Islet precursor cell (in vitro differentiated cells): ENCODE data around the gene EXOC3L4.
"Not testable (repeated sequence)": the region's sequence is repeated elsewhere in the genome, so short reads cannot be mapped to it uniquely, and the experiment has no call there.

Experiments used
- DNase-seq: peaks from one replicate; pipeline ENCODE4 v3.0.0-alpha.2; 2018

EXOC3L4 gene

DNA sequence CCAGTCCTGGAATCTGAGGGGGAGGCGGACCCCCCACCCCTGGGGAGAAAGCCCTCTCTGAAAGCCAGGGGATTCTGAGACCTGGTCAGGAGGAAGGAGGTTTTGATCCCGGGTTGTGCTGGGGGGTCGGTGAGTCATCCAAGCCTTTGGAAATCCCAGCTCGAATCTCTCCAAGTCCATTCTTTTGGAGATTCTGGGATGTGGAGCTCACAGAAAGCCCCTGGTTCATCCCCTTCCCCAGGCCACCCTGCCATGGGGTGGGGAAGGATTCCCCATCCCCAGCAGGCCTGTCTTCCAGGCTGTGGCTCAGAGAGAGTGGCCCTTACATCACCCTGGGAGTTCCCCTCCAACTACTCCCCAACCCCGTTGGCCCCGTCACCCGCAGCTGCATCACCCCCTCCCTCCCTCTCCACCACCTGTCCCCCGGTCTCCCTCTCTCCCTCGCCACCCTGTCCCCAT is 14.3 kb downstream of the EXOC3L4 start:
- DNase-seq, result no peak

DNA sequence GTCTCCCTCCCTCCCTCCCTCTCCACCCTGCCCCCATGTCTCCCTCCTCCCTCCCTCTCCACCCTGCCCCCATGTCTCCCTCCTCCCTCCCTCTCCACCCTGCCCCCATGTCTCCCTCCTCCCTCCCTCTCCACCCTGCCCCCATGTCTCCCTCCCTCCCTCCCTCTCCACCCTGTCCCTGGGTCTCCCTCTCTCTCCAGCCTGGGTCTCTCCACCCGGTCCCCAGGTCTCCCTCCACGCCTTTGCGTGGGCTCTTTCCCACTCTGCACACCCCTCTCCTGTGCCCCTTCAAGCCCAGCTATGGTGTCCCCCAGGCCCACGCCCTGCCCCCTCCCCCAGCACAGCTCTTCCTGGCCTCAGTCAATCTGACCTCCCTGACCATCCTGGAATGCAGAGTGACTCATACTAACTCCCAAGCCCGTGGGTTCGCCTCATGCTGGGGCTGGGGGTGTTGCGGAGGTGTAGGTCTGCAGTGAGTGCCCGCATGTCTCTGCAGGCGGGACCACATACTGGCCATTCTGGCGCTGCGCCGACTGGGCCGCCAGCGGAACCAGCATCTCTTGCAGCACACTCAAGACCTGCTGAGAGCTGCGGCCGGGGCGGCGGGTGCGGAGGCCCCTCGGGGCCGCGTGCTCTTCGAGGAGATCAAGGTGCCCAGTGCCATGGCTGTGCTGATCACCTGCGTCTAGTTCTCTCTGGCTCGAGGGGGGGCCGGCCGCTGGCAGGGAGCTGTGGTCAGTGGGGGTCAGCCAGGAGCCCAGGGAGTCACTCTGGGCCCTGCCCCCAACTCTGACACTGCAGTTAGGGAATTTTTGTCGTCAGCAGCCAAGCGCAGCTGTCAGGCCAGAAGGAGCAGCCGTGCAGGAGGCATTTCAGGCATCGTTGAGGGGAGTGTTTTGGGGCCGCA is 15.3 kb downstream of the EXOC3L4 start:
- peak; percentile 96 for DNase-seq

DNA sequence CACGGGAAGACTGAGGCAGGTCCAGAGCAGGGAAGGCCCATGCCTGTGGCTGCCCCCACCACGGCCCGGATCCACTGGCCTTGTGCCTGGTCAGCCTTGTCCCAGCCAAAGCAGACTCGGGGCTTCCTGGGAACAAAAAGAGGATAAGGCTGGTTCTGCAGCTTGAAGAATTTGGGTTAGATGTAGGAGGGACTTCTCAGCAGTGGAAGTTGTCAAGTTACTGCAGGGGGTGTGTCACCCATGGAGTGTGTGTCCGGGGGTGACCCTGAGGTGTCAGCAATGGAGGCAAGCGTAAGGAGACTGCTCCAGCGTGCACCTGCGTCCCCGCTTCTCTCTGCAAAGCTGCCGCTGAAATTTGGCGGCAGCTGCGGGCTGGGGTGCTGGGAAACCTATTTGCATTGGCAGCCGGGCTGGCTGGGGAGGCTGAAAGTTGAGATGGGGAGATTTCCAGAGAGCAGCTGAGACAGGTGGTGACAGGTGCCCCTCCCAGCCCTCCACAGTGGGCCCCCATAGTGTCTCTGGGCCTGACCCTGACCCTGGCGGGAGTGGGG is 16.2 kb downstream of the EXOC3L4 start:
- DNase-seq, result no peak

DNA sequence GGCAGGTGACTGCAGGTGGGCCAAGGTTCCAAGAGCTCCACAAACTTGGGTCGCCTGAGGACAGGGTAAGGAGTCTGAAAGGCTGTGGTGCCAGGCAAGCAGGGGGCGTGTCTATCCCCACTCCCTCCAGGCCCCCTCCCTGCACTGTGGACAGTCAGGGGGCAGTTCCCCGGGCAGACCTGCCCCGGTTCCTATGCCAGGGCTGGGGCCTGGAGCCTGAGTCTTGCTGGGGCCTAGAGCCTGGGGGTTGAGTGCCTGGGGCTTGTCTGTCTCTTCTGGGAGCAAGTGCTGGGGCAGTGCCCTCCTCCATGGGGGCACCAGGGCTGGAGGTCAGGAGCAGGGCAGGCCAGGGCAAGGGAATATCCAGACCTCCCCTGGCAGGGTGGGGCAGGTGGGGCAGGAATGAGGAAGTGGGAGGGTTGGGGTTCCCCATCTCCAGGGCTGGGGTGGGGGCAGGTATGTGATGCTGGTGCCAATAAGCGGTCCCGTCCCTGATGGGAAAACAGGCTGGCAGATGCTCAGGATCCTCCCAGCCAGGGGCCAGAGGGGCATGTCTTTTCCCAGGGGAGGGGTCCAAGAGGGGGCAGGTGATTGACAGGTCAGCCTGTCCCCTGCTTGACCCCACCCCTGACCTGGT is 16.8 kb downstream of the EXOC3L4 start:
- no peak for DNase-seq

DNA sequence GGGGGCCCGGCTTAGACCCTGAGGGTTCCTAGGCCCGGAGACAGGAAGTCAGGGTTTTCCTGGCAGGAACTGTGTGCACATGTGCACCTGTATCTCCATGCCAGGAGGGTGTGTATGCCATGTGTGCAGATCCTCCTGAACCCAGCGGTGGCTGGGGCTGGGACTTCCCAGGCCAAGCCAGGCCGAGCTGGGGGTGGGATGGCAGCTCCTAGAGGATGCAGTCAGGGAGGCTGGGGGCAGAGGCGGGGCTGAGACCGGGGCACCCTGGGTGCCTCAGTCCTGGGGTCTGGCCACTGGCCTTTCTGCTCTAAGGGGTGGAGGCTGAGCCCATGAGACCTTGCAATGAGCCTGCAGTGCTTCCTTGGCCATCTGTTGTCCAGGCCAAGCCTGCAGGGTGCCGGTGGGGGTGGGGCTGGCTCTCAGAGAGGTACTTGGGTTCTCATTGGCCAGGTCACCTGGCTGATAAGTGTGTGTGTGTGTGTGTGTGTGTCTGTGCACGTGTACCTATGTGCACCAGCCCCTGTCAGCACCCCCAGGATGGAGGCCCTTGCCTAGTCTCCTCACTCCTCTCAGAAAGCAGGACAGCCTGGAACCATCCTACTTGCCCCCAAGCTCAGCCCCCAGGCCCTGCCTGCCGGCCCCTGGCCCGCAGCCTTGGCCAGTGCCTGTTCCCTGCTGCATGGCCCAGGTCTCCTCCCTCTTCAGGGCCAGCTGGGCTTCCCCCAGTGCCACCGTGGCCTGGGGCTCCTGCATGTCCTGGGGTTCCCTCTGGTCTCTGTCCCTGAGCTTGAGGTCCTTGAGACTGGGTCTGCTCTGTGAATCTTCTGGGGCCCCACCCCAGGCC is 18.1 kb downstream of the EXOC3L4 start:
- no peak for DNase-seq

DNA sequence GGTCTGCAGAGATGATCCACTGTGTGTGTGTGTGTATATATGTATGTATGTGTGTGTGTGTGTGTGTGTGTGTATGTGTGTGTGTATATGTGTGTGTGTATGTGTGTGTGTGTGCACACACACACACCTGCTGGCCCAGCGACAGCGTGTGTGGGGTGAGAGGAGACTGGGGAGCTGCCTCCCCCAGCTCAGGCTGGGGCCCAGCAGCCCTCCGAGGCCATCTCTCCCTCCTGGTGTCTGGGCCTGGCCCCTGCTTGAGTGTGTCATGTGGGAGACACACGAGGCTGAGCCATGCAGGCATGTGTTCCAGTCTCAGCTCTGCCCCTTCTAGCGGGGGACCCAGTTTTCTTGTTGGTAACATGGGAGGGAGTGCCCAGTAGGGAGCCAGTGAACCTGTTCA is 18.8 kb downstream of the EXOC3L4 start:
- no peak for DNase-seq

DNA sequence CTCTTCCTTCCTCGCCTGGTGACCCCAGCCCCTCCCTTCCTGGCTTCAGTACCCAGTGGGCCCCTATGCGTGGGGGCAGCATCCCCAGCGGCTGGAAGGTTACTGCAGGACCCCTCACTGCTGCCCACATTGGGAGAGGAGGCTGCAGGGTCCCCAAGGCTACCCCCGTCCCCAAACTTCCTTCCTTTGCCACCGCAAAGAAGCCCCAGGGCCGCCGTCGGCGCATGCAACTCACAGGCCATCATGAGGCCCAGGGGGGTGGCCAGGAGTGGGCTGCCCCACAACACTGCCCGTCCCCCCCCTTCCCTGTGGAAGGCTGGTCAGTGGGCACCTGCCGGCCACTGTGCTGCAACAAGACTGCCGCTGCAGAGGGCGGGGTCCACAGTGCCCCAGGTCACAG is 19.2 kb downstream of the EXOC3L4 start:
- DNase-seq, result no peak

DNA sequence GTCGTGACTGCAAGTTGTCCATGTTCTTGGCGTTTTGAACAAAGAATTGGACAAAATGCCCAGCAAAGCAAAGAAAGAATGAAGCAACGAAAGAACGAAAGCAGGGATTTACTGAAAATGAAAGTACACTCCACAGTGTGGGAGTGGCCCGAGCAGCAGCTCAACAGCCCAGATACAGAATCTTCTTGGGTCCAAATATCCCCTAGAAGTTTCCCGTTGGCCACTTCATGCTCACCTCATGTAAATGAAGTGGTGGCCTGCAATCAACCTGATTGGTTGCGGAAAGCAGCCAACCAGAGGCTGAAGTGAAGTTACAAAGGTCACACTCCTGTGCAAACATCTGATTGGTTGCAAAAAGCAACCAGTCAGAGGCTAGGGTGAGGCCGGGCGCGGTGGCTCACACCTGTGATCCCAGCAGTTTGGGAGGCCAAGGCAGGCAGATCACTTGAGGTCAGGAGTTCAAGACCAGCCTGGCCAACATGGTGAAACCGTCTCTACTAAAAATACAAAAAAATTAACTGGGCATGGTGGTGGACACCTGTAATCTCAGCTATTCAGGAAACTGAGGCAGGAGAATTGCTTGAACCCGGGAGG is 20.7 kb downstream of the EXOC3L4 start:
- DNase-seq, result not testable (repeated sequence)

DNA sequence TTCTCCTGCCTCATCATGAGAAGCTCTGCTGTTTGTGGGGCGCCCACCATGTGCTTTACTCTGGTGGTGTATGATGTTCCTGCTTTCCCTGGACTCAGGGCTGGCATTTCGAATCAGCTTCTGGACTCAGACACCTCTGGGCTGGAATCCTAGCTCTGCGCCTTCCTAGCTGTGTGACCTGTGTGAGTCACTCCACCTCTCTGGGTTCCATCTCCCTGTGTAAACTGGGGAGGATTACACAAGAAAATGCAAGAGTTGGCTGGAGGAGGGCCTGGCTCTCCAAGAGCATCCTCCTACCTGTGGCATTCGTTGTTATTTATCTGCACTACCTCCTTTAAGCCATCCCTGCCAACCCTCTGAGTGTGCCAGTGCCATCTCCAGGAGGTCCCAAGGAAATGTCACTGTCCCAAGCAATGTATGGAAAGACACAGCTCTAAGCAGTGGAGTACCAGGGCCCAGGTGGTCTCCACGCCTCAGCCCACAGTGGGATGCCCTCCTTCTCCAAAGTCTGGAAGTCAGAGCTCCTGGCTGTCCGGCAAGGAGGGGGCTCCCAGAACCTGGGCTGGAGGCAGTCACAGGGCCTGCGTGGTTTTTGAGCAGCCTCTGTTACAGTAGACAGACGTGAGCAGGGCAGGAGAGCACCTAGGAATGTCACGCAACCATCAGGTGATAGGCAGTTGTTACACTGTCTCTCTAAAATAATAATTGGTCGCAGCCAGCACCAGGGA is 21.5 kb downstream of the EXOC3L4 start:
- DNase-seq, result no peak

DNA sequence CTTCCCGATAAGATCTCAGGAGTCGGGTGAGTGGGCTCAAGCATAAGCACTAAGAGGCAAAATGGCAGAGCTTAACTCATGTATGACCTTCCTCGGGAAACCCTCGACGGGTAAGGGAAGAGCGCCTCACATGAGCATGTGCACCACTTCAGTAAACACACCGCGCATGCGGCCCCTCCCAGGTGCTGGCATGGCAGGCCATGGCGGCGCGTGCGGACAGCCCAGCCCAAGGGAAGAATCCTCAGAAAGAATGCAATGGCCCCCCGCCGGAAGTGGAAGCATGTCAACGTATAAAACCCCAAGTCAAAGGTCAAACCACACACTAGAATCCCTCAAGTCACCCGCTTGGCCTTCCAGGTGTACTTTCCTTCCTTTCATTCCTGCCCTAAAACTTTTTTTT is 22.1 kb downstream of the EXOC3L4 start:
- DNase-seq, result no peak

DNA sequence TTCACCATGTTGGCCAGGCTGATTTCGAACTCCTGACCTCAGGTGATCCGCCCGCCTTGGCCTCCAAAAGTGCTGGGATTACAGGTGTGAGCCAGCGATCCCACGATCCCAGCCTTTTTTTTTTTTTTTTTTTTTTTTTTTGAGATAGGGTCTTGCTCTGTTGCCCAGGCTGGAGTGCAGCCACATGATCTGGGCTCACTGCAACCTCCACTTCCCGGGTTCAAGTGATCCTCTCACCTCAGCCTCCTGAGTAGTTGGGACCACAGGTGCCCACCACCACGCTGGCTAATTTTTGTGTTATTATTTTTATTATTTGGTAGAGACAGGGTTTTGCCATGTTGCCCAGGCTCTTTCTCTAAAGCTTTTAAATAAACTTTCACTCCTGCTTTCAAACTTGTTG is 23.0 kb downstream of the EXOC3L4 start:
- DNase-seq, result not testable (repeated sequence)

DNA sequence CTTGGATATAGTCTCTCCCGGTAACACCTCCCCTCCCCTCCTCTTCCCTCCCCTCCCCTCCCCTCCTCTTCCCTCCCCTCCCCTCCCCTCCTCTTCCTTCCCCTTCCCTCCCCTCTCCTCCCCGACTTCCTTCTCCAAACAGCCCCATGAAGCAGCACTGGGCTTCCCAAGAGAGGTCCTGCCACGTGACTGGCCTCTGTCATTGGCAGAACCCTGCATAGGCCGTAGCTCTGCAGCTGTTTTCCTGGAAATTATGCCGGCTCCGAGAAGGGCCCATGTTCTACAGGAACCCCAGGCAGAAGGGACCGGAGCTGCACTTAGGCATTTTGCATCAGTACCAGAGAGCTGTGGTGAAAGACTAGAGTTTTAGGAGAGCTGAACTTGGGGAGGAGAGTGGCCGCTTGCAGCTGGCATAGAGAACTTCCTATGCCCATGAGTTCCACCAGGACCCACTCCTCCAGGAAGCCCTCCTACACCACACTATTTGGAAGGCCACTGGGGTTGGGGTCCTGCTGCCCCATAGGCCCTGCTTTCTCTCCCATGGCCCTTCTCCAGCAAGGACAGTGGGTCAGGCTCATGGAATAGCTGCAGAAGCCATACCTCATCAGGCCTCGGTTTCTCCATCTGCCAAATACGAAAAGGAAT is 23.6 kb downstream of the EXOC3L4 start:
- DNase-seq, result no peak

DNA sequence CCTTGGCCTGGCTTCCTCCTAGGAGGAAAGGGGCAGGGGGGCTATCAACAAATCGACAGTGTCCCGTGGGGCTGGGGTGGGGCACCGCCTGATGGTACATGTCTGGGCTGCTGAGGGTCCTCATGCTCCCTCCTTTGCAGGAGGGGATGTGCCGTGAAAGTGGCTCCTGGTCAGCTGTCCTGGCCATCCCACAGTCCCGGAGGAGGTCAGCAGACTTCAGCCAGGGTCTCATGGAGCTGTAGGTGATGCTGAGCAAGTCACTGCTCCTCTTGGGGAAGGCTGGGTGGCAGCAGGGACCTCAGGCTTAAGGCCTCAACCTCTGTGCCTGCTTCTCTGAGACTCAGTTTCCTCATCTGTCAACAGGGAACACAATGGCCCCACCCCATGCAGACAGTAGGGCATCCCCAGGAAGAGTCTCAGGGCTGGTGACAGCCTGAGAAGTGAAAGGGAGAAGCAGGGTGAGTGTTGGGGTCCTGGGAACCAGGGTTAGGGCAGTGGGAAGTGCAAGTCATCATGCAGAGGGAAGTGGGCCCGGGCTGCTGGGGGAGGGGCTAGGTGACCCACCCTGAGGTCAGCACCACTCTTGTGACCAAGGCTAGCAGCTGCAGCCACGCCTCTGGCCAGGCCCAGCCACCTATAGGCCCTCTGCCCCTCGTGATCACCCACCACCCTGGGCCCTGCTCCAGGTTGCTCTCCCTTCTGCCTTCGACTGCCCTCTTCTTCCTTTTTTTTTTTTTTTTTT is 24.3 kb downstream of the EXOC3L4 start:
- DNase-seq, result no peak

DNA sequence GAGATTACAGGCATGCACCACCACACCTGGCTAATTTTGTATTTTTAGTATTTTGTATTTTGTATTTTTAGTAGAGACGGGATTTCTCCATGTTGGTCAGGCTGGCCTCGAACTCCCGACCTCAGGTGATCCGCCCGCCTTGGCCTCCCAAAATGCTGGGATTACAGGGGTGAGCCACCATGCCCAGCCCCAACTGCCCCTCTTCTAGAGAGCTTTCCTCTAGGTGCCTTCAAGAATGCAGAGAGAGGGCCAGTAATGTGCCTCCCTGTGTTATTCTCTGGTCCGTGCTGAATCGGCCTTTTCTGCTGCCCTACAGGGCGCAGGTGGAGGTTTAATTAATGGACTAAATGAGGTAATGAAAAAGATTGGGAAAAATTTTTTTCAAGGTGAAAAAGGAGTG is 25.0 kb downstream of the EXOC3L4 start:
- DNase-seq, result not testable (repeated sequence)

DNA sequence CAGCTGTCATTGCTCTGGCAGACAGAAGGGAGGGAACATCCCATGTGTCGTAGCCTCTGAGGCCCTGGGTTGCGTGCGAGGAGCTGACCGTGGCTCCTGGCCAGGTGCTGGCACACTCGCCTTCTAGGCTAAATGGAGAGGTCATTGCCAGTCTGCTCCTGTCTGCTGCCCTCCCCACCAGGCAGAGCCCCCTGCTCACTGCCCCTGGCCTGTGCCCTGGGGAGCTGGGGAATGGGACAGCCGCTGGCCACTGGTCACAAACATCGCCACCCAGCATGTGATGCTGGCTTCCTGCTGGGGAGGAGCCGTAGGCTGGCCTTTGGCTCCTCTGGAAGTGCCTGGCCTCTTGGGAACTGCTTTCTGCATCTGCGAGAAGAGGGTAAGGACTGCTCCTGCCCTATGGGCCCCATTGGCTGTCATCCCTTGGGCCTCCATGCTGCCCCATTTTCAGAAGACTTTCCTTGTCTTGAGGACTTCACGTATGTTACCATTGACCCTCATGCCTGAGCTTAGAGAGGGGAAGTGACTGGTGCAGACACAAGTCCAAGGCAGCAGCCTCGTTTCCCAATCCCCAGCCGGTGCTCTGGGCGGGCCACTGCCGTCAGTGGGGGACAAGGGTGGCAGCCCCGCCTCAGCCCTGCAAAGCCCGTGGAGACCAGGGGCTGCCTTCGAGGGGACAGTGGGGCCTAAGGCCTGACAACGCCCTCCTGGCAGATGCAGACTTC is 26.8 kb downstream of the EXOC3L4 start:
- DNase-seq, result peak; percentile 73

DNA sequence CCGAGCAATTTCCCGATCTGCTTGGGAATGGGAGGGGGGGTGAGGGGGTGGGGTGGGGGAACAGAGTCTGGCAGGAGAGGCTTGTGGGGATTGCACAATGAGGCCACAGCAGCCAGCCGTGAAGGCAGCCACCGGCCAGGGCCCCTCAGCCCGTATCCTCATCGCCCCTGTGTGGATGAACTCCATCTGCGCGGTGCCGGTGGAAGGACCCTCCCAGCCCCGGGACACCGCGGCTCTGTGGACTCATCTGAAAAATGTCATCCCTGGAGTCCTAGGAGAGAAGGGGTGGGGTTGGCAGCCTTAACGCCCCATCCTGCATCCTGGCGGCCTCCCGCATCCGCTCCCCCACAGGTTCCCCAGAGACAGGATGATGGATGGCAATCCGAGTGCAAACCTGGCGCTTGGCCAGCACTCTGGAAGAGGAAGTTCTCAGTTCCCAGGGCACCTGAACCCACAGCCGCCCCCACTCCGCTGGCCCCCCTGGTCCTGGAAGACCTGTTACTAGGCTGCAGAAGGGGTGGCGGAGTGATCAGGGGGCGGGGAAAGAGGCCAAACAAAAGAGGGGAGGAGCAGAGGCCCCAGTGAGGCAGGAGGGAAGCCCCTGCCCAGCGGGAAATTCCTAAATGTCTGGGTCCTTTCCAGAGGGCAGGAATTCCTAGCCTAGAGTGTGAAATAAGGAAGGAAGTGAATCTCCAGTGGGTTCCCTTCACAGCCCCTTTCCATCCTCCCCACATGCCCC is 27.5 kb downstream of the EXOC3L4 start:
- peak; percentile 77 for DNase-seq

DNA sequence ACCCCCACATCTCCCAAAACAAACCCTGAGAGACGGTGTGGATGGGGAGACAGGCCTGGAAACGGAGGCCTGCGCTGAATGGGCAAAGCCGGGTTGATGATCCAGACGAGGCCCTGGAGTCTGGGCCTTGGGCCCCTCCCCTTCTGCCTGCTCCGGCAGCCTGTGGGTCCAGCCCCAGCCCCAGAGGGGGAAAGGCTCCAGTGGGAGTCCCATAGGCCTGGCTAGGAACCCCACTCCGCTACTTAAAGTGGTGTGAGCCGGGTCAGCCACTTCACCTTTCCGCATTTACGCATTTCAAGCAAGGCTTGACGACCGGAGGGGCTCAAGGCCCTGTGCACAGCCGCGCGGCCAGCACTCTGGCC is 28.0 kb downstream of the EXOC3L4 start:
- DNase-seq, result peak; percentile 74

DNA sequence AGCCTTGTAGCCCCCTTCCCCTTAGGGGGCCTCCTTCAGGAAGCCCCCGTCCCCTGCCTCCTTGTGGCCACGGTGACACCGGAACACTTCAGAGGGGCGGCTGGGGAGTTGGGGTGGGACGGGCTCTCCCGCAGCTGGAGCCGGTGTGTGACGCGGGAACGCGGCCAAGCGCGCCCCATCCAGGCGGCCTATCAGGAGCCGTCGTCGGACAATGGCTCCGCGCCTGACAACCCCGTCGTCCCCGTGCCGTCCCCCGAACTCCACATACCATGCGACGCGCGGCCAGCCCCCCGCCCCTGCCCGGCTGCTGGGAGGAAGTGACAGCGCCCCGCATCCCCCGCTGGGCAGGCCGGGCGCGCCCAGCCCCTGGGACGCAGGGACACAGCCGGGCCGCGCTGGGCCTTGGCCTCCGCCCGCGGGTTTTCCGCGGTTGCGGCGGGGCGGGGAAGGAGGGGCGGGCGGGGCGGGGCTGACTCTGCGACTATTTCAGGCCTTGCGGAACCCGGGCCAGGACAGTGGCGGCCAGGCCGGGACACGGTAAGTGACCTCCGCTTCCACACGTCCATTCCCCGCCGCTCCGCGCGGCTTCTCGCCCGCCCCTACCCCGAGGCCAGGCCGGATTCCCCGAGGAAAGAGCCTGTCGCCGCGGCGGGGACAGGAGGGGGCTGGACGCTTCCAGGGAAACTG is 28.6 kb downstream of the EXOC3L4 start, which contains the start of gene TNFAIP2:
Gene TNFAIP2, plus strand, starts transcription at position 515 of the 687 bp plus-strand sequence. CDS start 2,997 bp downstream, outside the sequence.
- DNase-seq, result no peak
